CD4-positive, alpha-beta T cell (primary cell): Measurements from ENCODE around the gene CPO. TPM values are rescaled to one million over a fixed set of nuclear protein-coding genes. Genes with fewer than 3 reads are reported as not detected.

Experiments used
- ATAC-seq: fragments of 200-7000 bp; cut with Tn5 transposase; one replicate; pipeline ENCODE4 v1.10.0; 2022; ENCODE audit warnings: mild to moderate bottlenecking; ENCODE audit not compliant: poor library complexity
- CTCF ChIA-PET: fragments of 350-600 bp; sonication (Branson Sonifier 250); formaldehyde crosslinking; loops from one replicate; lab custom pipeline; 2021; ENCODE audit warnings: antibody characterized with exemption, inconsistent platforms; lab: Charles Lee
- POLR2A ChIA-PET: fragments of 350-600 bp; sonication (Branson Sonifier 250); formaldehyde crosslinking; loops from one replicate; lab custom pipeline; 2021; ENCODE audit warnings: antibody characterized with exemption, inconsistent platforms; lab: Charles Lee
- DNase-seq, 14 experiments: peaks; one replicate each; pipeline ENCODE4 v3.0.0-alpha.2; 2013 to 2020; ENCODE audit warnings: mixed read lengths in 2 of 14
- H3K27ac ChIP-seq, 2 donors: one replicate each; pipeline versions ENCODE4 v1.5.1 to v1.7.0; 2013; ENCODE audit warnings: low read length in 2 of 2, low read depth in 1 of 2, mild to moderate bottlenecking in 1 of 2
- H3K27me3 ChIP-seq, 2 experiments: 1 replicate in 1 of 2; 2 replicates in 1 of 2; pipeline versions ENCODE4 v1.6.1 to v1.7.0; 2013; ENCODE audit warnings: low read length in 2 of 2, control low read depth in 1 of 2, mild to moderate bottlenecking in 1 of 2, moderate library complexity in 1 of 2; ENCODE audit not compliant: insufficient read depth in 2 of 2, control insufficient read depth in 1 of 2
- H3K36me3 ChIP-seq: one replicate; pipeline ENCODE4 v1.6.1; 2013; ENCODE audit warnings: low read length, control low read depth; ENCODE audit not compliant: insufficient read depth
- H3K4me1 ChIP-seq: one replicate; pipeline ENCODE4 v1.6.1; 2013; ENCODE audit warnings: low read length, control low read depth; ENCODE audit not compliant: insufficient read depth
- H3K4me3 ChIP-seq: one replicate; pipeline ENCODE4 v1.5.1; 2013; ENCODE audit warnings: mild to moderate bottlenecking, low read length, moderate library complexity
- H3K9me3 ChIP-seq, 2 experiments: 1 replicate in 1 of 2; 2 replicates in 1 of 2; pipeline versions ENCODE4 v1.6.1 to v1.7.0; 2013; ENCODE audit warnings: low read length in 2 of 2, mild to moderate bottlenecking in 2 of 2, control low read depth in 1 of 2, moderate library complexity in 1 of 2; ENCODE audit not compliant: control insufficient read depth in 1 of 2, insufficient read depth in 1 of 2
- H3K27ac Mint-ChIP-seq: one replicate; pipeline ENCODE4 v1.8.0; 2020; ENCODE audit warnings: mixed read lengths
- H3K27me3 Mint-ChIP-seq: one replicate; pipeline ENCODE4 v1.8.0; 2021; ENCODE audit warnings: mixed read lengths
- H3K36me3 Mint-ChIP-seq: one replicate; pipeline ENCODE4 v1.8.0; 2021; ENCODE audit warnings: low read depth, mixed read lengths
- H3K4me1 Mint-ChIP-seq: one replicate; pipeline ENCODE4 v1.8.0; 2021; ENCODE audit warnings: low read depth, mixed read lengths
- H3K4me3 Mint-ChIP-seq: one replicate; pipeline ENCODE4 v1.8.0; 2020; ENCODE audit warnings: mild to moderate bottlenecking, mixed read lengths
- H3K9me3 Mint-ChIP-seq: one replicate; pipeline ENCODE4 v1.8.0; 2020; ENCODE audit warnings: mixed read lengths
- CTCF ChIP-seq: fragments of 200-600 bp; IDR thresholded peaks from one replicate; pipeline ENCODE4 v1.8.0; 2022; ENCODE audit warnings: antibody characterized with exemption, mild to moderate bottlenecking
- intact Hi-C, 2 experiments: fragments of 100-400 bp; cut with DNase I in 1 of 2; cut with micrococcal nuclease in 1 of 2; formaldehyde crosslinking; loops; one replicate each; pipeline versions ENCODE4 v1.15.1 to v1.9.0; 2023 to 2025; cut with DNase I, micrococcal nuclease
- total RNA-seq, 174 experiments: library from RNA in 2 of 174; stranded (reverse) in 2 of 174; gene quantifications; one replicate each; pipeline ENCODE4 v1.2.3 and lab custom pipeline; 2021 to 2026

Gene CPO
- total RNA-seq, 2 experiments from 2014 or later, result not detected

DNA sequence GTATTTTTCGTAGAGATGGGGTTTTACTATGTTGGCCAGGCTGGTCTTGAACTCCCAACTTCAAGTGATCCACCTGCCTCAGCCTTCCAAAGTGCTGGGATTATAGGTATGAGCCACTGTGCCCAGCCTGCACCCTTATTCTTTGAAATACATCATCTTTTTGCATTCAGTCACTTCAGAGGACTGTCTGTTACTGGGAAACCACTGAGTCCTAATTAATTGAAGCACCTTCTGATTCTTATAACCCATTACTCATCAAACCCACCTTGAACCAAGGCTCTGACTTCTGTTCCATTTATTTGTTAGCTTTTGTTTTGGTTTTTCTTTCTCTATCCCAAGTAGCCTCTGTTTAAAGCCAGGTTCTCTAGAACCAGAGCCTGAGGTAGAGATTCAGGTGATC, 49.6 kb downstream of the CPO start:
- ATAC-seq (no peak), DNase-seq (no peak)
- no peaks in the 10 kb centered on the region for H3K36me3 Mint-ChIP-seq
- no peaks in the 10 kb centered on the region for H3K9me3 Mint-ChIP-seq
- ChIA-PET POLR2A (interaction anchor here (0.9 to 1.3 kb wide), 3 partner anchors 155 to 177 kb away, joined by 3 read pairs; partner anchors contain the start of gene KLF7), CTCF (interaction anchor here (0.6 to 0.7 kb wide), 2 partner anchors 244 to 1020 kb away, joined by 3 to 5 read pairs; no protein-coding TSS in a partner anchor)
- H3K4me1 ChIP-seq, result peaks cover 11% of the 10 kb centered on the region
- H3K27me3 Mint-ChIP-seq, result no peaks in the 10 kb centered on the region
- H3K4me3 Mint-ChIP-seq, result no peak overlapping the region
- H3K4me3 ChIP-seq, result no peak overlapping the region
- peaks cover 26% of the 10 kb centered on the region for H3K4me1 Mint-ChIP-seq
- no peak overlapping the region for H3K27ac ChIP-seq
- no peaks in the 10 kb centered on the region for H3K9me3 ChIP-seq
- H3K27ac Mint-ChIP-seq, result peak overlapping the region; percentile 1
- no peak for TF ChIP-seq CTCF
- no peaks in the 10 kb centered on the region for H3K36me3 ChIP-seq
- H3K27me3 ChIP-seq, result no peaks in the 10 kb centered on the region
- intact Hi-C loops, result loop anchor here in 1 of 2 experiments (5.0 kb wide), 1 partner anchor 187 kb away; no protein-coding TSS in a partner anchor

GRCh38 chr2:206989311-206989710, 50.0 kb downstream of the CPO start:
- Histone ChIP-seq H3K27me3 (no peaks in the 10 kb centered on the region), H3K9me3 (no peaks in the 10 kb centered on the region), H3K4me1 (peaks cover 11% of the 10 kb centered on the region), H3K36me3 (no peaks in the 10 kb centered on the region), H3K4me3 (no peak overlapping the region), H3K27ac (no peak overlapping the region)
- ChIA-PET CTCF (no interaction called here), POLR2A (interaction anchor here (0.9 to 1.1 kb wide), 2 partner anchors 155 to 176 kb away, joined by 3 read pairs; no protein-coding TSS in a partner anchor)
- TF ChIP-seq CTCF, result peak; percentile 27
- intact Hi-C loops, result loop anchor here in 1 of 2 experiments (5.0 kb wide), 1 partner anchor 187 kb away; no protein-coding TSS in a partner anchor
- Mint-ChIP-seq H3K4me3 (no peak overlapping the region), H3K27ac (peak overlapping the region; percentile 1), H3K27me3 (no peaks in the 10 kb centered on the region), H3K9me3 (no peaks in the 10 kb centered on the region), H3K36me3 (no peaks in the 10 kb centered on the region), H3K4me1 (peaks cover 29% of the 10 kb centered on the region)
- ATAC-seq (no peak), DNase-seq (peak in 4 of 14 experiments; percentile 10 to 26 (median 16))

- H3K9me3 Mint-ChIP-seq, result no peaks in the 10 kb centered on the region
- ChIA-PET POLR2A (no interaction called here), CTCF (no interaction called here)
- no peaks in the 10 kb centered on the region for H3K36me3 Mint-ChIP-seq
- H3K4me3 Mint-ChIP-seq, result no peak overlapping the region
- DNase-seq (no peak), ATAC-seq (no peak)
- Histone ChIP-seq H3K9me3 (no peaks in the 10 kb centered on the region), H3K27ac (no peak overlapping the region), H3K36me3 (no peaks in the 10 kb centered on the region), H3K4me1 (peaks cover 11% of the 10 kb centered on the region), H3K27me3 (no peaks in the 10 kb centered on the region), H3K4me3 (no peak overlapping the region)
- H3K27me3 Mint-ChIP-seq, result no peaks in the 10 kb centered on the region
- no peak overlapping the region for H3K27ac Mint-ChIP-seq
- intact Hi-C loops, result no loop called here
- H3K4me1 Mint-ChIP-seq, result peaks cover 28% of the 10 kb centered on the region
- no peak for TF ChIP-seq CTCF
Measured at GRCh38 chr2:206990360-206990759, 51.0 kb downstream of the CPO start.
